Measurements from ENCODE around the gene LDLRAD4.

The LDLRAD4 gene

DNA sequence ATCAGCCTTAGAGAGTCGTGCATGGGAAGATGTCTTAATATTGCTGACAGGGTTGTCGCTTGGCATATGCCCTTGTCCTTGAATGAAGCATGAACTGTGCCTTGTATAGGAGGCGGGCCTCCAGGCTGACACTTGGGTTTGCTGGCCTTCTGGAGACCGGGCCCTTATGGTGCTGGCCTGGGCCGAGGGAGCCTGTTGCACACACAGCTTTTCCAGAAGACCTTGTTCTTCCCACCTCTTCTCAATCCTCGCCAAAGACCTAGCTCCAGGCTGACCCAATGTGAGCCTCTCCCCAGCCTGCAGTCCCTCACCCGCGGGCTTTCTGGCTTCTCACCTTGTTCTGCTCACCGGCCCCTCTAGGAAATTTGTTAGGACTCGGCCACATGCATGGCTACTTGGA is 308.7 kb downstream of the LDLRAD4 start:
- no peak for DNase-seq

DNA sequence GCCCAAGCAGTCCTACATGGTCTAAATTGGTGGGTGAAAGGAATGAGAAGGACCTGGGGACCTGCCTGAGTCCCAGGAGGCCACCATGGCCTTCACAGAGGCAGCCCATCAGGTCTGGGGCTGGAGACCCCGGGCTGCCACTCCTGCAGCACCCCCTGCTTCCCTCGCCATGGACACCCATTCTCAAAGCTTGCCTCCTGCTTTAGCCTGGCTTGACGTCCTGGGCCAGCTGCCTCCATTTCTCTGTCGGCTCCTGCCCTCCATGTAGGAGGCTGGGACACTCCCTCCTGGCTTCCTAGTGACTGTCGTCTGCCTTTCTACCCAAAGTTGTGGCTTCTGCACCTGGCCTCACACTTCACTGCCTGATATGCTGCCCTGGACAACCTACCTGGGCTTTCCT is 309.2 kb downstream of the LDLRAD4 start:
- no peak for DNase-seq

DNA sequence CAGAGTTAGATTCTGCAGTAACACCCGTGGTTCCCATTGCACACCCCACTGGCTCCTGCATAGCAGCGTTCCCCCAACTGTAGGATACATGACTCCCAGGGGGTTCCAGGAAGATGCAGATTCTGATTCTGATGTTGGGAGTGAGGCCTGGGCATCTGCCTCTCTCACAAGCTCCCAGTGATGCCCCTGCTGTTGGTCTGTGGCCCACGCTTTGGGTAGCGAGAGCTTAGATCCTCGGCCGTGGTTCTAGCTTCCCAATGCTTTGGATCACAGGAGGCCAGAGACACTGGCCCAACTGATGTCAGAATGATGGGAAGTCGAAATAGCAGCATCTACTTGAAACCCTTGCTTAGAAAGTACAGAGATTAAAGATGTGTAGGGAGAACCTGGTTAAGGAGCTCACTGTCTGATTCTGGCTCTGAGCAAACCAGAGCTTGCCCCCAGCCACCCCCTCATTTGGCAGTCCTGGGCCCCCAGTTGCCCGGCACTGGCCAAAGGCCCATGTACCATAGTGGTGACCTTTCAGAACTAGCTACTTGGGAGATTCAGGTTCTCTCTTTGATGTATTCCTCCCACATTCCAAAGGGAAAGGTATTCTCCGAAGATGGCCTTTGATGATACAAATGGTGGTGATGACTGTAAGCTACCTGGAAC is 310.3 kb downstream of the LDLRAD4 start:
- no peak for DNase-seq

DNA sequence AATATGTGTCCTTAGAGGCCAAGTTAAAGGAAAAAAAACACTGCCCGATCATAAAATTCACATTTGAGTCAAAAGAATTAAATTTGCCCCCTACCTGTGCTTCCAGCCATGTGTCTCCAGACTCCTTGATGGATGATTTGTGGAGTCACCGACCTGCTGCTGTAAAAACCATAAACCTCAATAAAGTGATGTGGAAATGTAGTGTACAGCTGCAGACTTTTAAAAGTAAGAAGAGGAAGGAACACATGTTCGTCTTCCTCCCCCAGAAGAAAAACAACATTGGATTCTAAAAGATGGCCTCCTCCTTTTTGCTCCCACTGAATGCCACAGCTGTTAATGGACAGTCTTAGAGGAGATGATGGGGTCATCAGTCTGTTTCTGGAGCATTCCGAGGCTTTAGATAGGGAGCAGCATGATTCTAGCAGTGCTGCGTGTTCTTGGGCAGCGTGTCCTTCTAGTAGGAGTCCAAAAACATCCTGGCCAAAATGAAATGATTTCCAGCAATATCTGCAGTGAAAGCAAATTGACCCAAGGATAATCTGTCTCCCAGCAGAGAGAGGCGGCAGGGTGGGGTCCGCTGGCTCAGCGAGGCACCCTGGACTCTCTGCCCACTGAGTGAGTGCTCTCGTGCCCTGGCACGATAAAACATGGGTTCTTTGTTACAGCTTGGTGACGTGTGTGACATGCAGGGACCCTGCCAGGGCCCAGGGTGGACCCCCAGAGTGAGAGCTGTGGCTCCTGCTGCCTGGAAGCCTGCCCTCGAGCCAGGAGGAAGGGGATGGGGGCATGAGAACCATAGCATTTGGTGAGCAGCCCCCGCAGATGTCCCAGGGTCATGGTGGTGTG is 311.7 kb downstream of the LDLRAD4 start:
- no peak for DNase-seq

DNA sequence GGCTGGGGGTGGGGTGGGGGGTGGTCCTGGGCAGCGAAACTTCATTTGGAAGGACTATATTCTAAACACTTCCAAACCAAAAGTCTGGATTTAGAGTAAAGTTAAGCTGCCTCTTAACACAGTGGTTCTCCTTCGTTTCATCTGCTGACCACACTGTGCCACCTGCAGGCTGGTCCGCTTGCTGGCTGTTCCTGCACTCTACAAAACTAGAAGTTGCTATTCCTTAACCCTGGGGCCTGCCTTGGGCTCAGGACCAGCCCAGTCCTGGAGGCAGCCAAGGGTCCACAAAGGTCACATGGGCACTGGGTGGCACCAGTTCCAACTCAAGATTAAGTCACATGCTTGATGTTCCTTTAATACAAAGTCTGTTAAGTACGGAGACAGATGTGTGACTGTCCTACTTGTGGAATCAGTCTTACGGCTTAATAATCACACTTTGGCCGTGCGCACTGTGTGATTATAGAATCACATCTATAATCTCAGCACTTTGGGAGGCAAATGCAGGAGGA is 312.4 kb downstream of the LDLRAD4 start:
- DNase-seq, result peak; percentile 65

DNA sequence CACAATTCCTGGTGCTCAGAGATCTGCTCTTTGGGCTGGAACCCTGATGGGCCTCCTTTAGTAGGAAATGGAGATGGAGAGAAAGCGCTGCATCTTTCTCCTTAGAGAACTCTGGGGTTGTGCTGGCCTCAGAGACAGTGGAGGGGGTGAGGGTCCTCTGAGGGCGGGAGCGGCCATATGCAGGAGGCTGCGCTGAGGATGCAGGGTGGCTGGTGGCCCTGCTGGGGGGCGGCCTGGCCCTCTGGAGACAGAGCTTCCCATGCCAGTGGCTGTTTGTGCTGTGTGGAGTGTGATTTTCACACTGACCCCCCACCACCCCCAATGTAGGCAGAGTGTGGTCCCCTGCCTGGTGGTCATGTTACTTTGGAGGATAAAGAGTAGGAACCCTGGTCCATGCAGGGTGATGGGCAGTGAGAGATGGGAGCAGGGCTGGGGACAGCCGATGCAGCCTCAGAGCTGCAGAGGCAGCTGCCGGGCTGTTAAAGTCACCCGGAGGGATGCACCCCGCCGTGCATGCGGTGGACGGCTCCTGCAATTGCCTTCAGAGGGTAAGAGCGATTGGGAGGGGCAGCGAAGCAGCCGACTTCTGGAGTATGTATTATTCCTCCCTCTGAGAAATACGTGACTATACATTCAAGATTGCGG is 313.2 kb downstream of the LDLRAD4 start:
- DNase-seq, result no peak

DNA sequence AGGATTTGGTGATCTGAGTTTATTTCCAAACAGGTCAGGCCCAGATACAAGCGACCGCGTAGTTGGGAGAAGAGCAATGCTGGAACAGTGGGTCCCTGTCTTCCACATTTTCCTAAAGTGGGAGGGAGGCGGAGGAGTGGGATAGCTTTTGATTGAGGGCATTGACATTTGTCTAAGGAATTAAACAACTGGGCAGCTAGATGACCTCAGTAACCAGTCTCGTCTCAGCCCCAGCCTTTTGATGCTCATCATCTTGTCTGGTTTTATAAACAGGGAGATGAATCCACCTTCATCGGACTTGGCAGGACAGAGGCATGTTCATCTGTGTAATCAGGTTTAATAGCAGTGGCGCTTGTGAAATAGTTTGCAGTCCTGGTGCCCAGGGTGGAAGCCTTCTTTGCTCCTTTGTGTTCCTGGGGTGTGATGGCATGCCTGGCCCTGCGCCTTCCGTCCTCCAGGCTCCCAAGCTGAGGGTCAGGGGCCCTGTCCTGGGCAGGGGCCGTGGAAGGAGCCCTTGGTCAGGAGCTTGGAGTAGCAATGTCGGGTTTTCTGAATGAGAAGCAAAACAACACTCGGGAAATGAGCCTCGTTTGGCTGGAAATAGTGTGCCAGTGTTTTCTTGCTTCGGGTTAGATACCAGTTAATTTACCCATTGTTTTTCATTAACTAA is 314.0 kb downstream of the LDLRAD4 start:
- DNase-seq, result no peak

DNA sequence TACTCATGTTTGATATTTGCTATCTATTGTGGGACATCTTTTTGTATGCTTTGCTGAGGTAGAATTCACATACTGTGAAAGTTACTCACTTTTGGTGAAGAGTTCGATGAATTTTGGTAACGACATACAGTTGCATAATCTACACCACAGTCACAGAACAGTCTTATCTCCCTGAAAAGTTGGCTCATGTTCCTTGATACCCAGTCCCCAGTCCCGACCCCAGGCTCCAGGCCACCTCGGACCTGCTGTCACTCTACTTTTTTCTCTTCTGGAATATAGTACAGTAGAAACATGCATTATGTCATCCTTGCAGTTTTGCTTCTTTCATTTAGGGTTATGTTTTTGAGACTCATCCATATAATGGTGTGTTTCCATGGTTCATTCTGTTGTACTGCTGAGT is 316.1 kb downstream of the LDLRAD4 start:
- DNase-seq, result no peak

DNA sequence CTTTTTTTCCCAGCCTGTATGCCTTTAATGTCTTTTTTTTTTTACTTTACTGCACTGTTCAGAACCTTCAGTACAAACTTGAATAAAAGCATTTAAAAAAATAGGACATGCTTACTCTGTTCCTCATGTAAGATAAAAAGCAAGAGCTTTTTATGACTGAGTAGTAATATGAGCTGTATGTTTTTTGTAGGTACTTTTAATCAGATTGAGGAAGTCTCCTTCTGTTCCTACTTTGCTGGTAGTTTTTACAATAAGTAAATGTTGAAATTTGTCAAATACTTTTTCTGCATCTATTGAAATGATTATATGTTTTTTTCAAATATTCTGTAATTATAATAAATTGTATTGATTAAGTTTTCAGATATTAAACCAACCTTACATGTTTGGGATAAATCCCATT is 318.0 kb downstream of the LDLRAD4 start:
- DNase-seq, result no peak

DNA sequence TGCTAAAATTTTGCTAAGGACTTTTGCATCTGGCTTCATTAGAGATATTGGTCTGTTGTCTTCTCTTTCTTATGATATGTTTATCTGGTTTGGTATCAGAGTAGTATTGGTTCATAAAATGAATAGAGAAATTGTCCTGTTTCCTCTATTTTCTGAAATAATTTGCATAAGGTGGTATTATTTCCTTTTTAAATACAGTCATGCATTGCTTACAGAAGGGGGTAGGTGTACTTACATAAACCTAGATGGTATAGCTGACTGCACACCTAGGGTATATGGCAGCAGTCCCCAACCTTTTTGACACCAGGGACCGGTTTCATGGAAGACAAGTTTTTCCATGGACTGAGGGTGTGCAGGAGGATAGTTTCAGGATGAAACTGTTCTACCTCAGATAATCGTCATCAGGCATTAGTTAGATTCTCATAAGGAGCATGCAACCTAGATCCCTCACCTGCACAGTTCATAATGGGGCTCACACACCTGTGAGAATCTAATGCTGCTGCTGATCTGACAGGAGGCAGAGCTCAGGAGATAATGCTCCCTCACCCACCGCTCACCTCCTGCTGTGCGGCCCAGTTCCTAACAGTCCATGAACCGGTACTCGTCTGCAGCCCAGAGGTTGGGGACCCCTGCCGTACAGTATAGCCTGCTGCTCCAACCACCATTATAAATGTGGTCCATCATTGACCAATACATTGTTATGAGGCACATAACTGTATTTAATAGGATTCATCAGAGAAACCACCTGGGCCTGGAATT is 318.6 kb downstream of the LDLRAD4 start:
- no peak for DNase-seq

DNA sequence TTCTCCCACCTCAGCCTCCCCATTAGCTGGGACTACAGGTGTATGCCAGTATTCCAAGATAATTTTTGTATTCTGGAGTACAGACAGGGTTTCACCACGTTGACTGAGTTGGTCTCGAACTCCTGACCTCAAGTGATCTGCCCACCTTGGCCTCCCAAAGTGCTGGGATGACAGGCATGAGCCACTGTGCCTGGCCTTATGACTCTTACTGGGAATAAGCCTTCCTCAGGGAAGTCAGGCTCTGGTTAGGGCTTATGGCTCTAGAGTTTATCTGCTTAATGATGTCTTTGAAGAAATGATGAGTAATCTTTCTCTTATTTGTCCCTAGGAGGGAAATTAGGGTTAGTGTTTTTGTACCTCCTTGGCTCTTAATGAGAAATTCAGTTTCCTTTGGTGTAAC is 320.1 kb downstream of the LDLRAD4 start:
- DNase-seq, result no peak

DNA sequence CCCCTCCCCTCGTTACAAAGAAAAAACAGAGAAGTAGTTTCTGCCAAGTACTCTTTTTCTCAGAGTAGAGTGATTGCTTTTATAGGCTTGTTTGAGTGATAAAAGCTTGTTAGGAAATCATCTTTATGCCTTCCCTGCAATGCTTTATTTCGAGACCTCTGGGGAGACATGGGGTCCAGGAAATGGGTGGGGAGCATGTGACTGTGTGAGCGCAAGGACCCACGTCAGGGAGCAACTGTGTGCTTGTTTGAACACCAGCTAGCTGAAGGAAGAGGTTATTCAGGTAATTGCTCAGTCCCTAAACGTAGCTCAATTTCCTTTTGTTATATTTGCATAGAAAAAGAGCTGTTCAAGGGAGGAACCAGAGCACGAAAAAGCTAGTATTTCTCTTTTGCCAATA is 320.5 kb downstream of the LDLRAD4 start:
- no peak for DNase-seq

DNA sequence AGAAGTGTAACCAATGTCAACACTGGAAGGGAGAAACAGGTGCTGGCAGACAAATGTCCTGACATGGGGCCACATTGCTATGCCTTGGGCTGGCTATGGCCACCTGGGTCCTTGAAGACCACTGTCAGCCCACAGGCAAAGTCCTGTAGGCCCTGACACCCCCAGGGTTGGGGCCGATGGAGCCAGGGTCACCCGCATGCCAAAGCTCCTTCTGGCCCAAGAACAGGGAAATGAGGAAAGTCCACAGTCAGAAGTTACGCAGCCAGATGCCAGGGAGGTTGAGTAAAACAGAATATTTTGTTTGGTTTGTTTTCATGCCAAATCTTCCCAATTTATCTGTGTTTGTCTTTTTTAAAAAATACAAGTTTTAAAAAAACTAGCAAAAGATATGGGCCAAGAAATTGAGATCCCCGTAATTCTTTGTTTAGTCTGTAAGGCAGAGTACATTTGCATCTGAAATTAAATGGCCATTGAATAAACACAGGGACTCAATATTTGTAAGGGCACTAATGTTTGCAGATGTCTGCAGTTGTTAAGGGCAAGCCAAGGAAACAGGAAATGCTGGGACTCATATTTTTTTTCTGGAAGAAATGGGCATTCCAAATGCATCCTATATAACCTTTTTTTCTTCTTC is 321.4 kb downstream of the LDLRAD4 start:
- no peak for DNase-seq

DNA sequence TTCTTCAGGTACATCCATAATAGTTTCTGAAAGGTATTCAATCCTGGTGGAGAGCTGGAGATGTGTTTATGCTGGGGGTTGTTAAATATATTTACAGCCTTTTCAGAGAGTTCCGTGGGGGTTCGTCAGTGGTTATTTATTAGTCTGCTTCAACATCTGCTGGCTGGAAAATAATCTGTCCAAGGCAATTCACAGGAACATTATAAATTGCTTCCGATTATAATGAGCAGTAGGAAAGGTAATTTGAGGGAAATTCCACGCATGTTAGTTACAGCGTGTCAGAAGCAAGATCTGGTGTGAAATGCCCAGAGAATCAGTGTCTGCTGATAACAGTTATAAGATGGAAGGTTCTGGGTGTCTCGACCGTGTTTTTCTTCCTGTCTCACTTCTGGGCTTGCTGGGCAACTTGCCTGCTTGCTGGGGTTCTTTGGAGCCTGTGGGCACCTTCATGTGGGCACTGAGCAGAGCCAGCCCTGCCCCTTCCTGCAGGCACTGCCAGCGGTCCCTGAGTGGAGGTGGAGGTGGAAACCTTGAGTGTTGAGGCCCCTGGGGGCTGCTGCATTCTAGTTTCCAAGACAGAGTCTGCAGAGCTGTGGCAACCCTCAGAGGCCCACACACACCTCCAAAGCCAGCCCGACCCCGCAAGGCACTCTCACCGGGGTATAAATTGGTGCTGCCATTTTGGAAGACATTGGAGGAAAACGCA is 322.1 kb downstream of the LDLRAD4 start:
- DNase-seq, result no peak

DNA sequence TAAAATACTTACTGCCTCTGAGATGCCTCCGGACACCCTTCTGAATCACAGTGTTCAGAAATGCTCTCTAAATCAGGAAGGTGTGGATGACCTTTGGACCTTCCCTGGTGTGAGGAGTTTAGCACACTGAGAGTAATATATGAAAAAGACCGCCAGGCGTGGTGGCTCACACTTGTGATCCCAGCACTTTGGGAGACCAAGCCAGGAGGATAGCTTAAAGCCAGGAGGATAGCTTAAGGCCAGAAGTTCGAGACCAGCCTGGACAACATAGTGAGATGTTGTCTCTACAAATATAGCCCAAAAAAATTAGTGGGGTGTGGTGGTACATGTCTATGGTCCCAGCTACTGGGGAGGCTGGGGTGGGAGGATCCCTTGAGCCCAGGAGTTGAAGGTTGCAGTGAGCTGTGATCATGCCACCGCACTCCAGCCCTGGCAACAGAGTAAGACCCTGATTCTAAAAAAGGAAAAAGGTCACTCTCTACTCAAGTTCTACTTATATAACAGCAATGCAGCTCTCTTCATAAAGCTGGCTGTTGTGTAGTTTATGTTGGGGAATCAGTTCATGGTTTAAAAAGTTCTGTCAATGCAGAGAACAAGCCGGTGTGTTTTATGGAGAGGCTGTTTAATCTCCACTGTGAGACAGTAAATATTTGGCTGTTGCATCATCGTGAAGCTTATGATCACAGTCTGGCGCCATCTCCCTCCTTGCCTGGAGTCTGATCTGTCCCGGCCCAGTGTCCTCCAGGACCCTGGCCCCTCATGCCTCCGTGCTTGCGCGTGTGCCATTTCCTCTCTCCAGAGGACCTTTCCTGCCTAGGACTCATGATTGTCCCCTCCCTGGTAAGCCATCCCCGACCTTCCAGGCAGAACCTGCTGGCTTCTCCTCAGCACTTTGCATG is 323.3 kb downstream of the LDLRAD4 start:
- DNase-seq, result no peak

DNA sequence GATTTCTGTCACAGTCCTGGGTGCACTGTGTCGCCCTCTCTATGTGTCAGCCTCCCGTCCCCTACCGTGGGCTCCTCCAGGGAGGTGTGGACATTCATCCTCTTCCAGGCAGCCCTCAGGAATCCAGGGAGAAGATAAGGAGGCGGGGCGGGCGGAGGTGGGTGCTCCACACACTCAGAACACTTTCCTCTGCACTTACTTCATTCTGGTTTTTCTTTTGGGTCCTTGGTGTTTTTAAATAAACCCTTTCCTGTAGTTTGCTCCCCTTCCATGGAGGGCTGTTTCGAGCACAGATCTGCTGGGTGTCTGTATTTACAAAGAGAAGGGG is 323.9 kb downstream of the LDLRAD4 start:
- no peak for DNase-seq

DNA sequence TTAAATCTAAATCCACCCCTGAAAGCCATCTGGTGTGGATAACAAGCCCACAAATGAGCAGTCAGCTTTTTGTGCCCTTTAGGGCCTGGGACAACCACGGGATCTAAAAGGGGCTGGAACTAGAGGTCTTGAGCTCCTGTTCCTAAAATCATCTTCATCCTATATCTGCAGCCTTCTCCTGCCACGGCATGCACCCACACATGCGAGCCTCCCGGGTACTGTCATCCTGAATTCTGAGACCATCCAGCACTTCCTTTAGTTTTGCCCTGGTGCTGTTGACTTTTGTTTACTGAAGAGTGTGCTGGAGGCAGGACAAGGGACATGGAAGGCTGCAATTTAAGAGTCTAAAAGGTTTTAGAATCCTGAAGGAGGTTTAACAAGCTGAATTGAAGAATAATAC is 324.6 kb downstream of the LDLRAD4 start:
- DNase-seq, result no peak

DNA sequence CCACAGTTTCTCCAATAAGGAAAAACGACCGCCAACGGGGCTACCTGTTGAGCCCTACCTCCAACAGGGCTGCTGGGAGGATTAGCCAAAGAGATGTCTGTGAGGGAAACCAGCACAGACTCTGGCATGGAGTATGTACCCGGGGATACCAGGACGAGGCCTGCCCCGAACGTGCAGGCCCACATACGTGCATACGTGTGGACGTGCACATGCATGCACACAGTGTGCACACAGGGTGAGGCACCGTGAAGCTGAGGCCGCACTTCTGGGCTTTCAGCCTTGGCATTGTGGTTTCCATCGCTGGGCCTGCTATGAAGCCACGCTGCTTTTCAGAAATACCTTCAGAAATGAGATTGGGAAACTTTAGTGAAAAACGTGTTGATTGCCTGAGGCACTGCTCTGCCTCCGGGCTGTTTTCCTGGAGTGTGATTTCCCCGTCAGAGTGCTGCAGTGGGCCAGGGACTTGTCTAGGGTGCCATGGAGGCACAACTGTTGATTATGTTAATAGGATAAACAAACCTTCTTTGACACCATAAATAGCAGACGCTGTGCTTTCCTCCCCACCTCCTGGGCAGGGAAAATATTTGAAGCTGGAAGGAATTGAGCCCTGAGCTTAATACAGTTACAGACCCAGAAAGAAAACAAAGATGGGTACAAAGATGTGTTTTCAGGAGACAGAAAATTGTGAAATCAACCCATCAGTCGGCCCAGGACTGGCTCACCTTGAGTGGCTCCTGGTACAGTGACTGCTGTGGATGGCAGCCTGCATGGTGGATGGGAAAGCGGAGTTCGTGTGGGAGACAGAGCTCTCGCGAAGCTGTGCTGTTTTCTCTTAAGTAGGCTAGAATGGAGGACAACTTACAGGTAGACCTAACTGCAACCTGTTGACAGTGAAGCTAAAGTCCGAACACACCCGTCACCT is 325.5 kb downstream of the LDLRAD4 start:
- no peak for DNase-seq

DNA sequence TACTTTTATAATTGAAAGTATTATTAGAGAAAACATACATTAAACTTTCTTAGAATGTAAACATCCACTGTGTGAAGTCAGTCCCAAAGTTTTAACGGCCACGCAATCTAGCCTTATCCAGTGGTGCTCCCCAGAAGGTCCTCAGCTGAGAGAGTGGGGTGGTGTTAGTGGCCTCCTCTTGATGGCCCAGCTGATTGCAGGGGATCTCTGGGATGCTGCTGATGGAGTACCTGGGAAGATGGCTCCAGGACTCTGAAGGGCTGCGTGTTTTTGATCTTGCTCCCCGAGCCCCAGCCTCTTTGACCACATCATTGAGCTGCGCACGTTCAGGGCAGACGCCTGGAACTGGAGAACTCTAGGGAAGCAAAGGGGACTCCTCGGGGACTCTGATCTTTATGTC is 326.4 kb downstream of the LDLRAD4 start:
- no peak for DNase-seq
